Neural cell (in vitro differentiated cells): Measurements from ENCODE around the gene THRB. TPM values are rescaled to one million over a fixed set of nuclear protein-coding genes. Genes with fewer than 3 reads are reported as not detected.

ENCODE experiments used
- H2AFZ ChIP-seq: fragments of 200-600, 300-800 bp; sonication (generic), shearing (Covaris generic); 2 replicates; pipeline ENCODE4 v1.6.0; 2014; ENCODE audit warnings: low read depth, mild to moderate bottlenecking, antibody characterized with exemption, low read length, moderate library complexity
- H3F3A ChIP-seq: fragments of 200-600 bp; shearing (Covaris generic); 2 replicates; pipeline ENCODE4 v1.6.1; 2016; ENCODE audit warnings: mild to moderate bottlenecking, moderate library complexity, mixed read lengths, antibody characterized with exemption, low read length; ENCODE audit not compliant: insufficient read depth, poor library complexity, severe bottlenecking
- H3K27ac ChIP-seq: fragments of 200-600, 300-800 bp; sonication (generic), shearing (Covaris generic); 2 replicates; pipeline ENCODE4 v1.5.1; 2014; ENCODE audit warnings: mild to moderate bottlenecking, low read length, moderate library complexity
- H3K27me3 ChIP-seq: fragments of 300-800, 200-600 bp; sonication (generic), shearing (Covaris generic); 2 replicates; pipeline ENCODE4 v1.6.0; 2014; ENCODE audit warnings: mild to moderate bottlenecking, low read depth, low read length, moderate library complexity; ENCODE audit not compliant: insufficient read depth
- H3K36me3 ChIP-seq: fragments of 300-800, 200-600 bp; sonication (generic), shearing (Covaris generic); 2 replicates; pipeline ENCODE4 v1.5.1; 2014; ENCODE audit warnings: mild to moderate bottlenecking, antibody characterized with exemption, low read length, moderate library complexity; ENCODE audit not compliant: insufficient read depth
- H3K4me2 ChIP-seq: fragments of 300-800, 200-600 bp; sonication (generic), shearing (Covaris generic); 2 replicates; pipeline ENCODE4 v1.6.0; 2014; ENCODE audit warnings: mild to moderate bottlenecking, low read length
- H3K4me3 ChIP-seq: fragments of 300-800, 200-600 bp; sonication (generic), shearing (Covaris generic); 2 replicates; pipeline ENCODE4 v1.5.1; 2014; ENCODE audit warnings: mild to moderate bottlenecking, low read length, moderate library complexity
- H3K79me2 ChIP-seq: fragments of 200-600 bp; shearing (Covaris generic); replicated peaks from 2 replicates; pipeline ENCODE4 v1.6.0; 2014; ENCODE audit warnings: mild to moderate bottlenecking, low read length, moderate library complexity; ENCODE audit not compliant: insufficient read depth
- H3K9ac ChIP-seq: fragments of 300-800, 200-600 bp; sonication (generic), shearing (Covaris generic); 2 replicates; pipeline ENCODE4 v1.6.1; 2016; ENCODE audit warnings: mild to moderate bottlenecking, low read length, mixed read lengths
- H3K9me2 ChIP-seq: fragments of 200-600 bp; shearing (Covaris generic); 2 replicates; pipeline ENCODE4 v1.6.1; 2016; ENCODE audit warnings: mild to moderate bottlenecking, low read length, mixed read lengths; ENCODE audit not compliant: insufficient read depth
- H3K9me3 ChIP-seq: fragments of 200-600, 300-800 bp; sonication (generic), shearing (Covaris generic); 2 replicates; pipeline ENCODE4 v1.6.1; 2016; ENCODE audit warnings: mild to moderate bottlenecking, mixed run types, low read length, moderate library complexity, mixed read lengths
- H4K20me1 ChIP-seq: fragments of 200-600 bp; shearing (Covaris generic); 2 replicates; pipeline ENCODE4 v1.6.1; 2016; ENCODE audit warnings: mild to moderate bottlenecking, mixed run types; ENCODE audit not compliant: insufficient read depth
- EP300 ChIP-seq: fragments of 450-650 bp; conservative IDR thresholded peaks from 2 replicates; pipeline ENCODE4 v1.6.1; 2014; ENCODE audit warnings: antibody characterized with exemption, mild to moderate bottlenecking, moderate library complexity; ENCODE audit not compliant: poor library complexity, severe bottlenecking
- EZH2 ChIP-seq: fragments of 200-600, 300-800 bp; shearing (Covaris generic), sonication (generic); IDR thresholded peaks from 2 replicates; pipeline ENCODE4 v1.6.1; 2014; ENCODE audit warnings: antibody characterized with exemption, low read length, borderline replicate concordance, mild to moderate bottlenecking; ENCODE audit not compliant: insufficient read depth, poor library complexity, severe bottlenecking
- MXI1 ChIP-seq: fragments of 450-650 bp; conservative IDR thresholded peaks from 2 replicates; pipeline ENCODE4 v1.6.1; 2014; ENCODE audit warnings: antibody characterized with exemption, mild to moderate bottlenecking; ENCODE audit not compliant: poor library complexity, severe bottlenecking
- POLR2AphosphoS5 ChIP-seq: IDR thresholded peaks from 2 replicates; pipeline ENCODE4 v1.6.1; 2012
- RAD21 ChIP-seq: fragments of 450-650 bp; conservative IDR thresholded peaks from 2 replicates; pipeline ENCODE4 v1.6.1; 2014; ENCODE audit warnings: antibody characterized with exemption, mild to moderate bottlenecking, moderate library complexity
- SMC3 ChIP-seq: fragments of 450-650 bp; conservative IDR thresholded peaks from 2 replicates; pipeline ENCODE4 v1.6.1; 2014; ENCODE audit warnings: antibody characterized with exemption, mild to moderate bottlenecking, moderate library complexity; ENCODE audit not compliant: poor library complexity
- TAF1 ChIP-seq: IDR thresholded peaks from 2 replicates; pipeline ENCODE4 v1.6.1; 2012; ENCODE audit warnings: low read depth
- polyA plus RNA-seq: library from polyadenylated mRNA; depleted of rRNA; stranded (reverse); fragments of >200 nt; gene quantifications from 2 replicates; pipeline ENCODE4 v1.2.3, GENCODE V29; 2014
- TF ChIP-seq, protein P1 (sequence below): fragments of 450-650 bp; IDR thresholded peaks from 2 replicates; pipeline ENCODE4 v1.5.1; 2014; ENCODE audit warnings: antibody characterized with exemption, mild to moderate bottlenecking, moderate library complexity; ENCODE audit not compliant: poor library complexity, severe bottlenecking
- TF ChIP-seq, protein P2 (sequence below): IDR thresholded peaks from 2 replicates; pipeline ENCODE4 v1.6.1; 2012; ENCODE audit warnings: borderline replicate concordance

The THRB gene
- polyA plus RNA-seq, 1 donor from 2014 or later, result 1.7 TPM

DNA sequence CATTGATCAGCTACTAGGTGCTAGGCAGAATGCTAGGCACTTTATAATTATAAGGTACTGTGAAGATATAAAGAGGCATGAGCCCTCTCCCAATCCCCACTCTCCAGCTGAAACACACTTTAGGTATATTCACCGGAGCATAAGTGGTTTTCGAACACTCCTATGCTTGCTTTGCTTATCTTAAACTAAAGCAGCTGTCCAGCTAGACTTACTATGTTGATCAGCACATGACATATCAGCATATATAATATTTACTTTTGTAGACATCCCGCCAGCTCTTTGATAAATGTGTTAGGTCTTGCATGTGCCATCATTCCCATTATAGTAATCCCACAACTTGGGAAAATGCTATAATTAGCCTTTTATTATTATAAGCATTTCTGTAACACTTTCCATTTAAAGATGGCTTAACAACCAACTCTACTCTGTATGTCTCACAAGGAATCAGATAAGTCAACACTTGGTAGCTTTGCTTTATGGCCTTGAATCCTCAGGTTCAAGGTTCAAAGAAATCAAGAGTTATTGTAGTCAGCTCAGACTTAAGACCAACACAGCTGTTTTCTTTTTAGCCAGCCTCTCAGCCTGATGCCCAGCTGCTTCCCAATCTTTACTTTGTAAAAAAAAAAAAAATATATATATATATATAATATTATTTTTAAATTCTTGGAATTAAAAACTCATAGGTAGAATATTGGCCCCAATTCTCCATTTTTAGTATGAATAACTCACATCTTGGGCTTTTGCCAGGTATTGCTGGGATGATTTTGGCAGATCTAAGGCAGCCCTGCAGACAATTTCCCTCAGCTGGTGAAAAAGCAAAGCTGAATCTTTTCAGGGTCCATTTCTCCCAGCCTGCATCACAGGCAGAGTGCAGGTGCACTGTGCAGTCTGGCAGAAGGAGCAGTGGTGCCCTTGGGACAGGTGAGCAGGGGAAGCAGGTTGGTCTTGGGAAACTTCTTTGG, 104.2 kb downstream of the THRB start:
- Histone ChIP-seq H3K4me2 (no peak overlapping the region), H3F3A (peaks cover 6% of the 10 kb centered on the region), H3K9ac (no peak overlapping the region), H3K27ac (no peak overlapping the region), H3K9me3 (no peaks in the 10 kb centered on the region), H3K9me2 (no peaks in the 10 kb centered on the region), H2AFZ (no peak overlapping the region), H3K79me2 (no peaks in the 10 kb centered on the region), H3K4me3 (no peak overlapping the region), H3K27me3 (no peaks in the 10 kb centered on the region), H4K20me1 (no peaks in the 10 kb centered on the region), H3K36me3 (no peaks in the 10 kb centered on the region)
- TF ChIP-seq RAD21 (no peak), EZH2 (no peak), POLR2AphosphoS5 (no peak), EP300 (no peak)
- TF ChIP-seq, protein P1, sequence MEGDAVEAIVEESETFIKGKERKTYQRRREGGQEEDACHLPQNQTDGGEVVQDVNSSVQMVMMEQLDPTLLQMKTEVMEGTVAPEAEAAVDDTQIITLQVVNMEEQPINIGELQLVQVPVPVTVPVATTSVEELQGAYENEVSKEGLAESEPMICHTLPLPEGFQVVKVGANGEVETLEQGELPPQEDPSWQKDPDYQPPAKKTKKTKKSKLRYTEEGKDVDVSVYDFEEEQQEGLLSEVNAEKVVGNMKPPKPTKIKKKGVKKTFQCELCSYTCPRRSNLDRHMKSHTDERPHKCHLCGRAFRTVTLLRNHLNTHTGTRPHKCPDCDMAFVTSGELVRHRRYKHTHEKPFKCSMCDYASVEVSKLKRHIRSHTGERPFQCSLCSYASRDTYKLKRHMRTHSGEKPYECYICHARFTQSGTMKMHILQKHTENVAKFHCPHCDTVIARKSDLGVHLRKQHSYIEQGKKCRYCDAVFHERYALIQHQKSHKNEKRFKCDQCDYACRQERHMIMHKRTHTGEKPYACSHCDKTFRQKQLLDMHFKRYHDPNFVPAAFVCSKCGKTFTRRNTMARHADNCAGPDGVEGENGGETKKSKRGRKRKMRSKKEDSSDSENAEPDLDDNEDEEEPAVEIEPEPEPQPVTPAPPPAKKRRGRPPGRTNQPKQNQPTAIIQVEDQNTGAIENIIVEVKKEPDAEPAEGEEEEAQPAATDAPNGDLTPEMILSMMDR, result no peak

DNA sequence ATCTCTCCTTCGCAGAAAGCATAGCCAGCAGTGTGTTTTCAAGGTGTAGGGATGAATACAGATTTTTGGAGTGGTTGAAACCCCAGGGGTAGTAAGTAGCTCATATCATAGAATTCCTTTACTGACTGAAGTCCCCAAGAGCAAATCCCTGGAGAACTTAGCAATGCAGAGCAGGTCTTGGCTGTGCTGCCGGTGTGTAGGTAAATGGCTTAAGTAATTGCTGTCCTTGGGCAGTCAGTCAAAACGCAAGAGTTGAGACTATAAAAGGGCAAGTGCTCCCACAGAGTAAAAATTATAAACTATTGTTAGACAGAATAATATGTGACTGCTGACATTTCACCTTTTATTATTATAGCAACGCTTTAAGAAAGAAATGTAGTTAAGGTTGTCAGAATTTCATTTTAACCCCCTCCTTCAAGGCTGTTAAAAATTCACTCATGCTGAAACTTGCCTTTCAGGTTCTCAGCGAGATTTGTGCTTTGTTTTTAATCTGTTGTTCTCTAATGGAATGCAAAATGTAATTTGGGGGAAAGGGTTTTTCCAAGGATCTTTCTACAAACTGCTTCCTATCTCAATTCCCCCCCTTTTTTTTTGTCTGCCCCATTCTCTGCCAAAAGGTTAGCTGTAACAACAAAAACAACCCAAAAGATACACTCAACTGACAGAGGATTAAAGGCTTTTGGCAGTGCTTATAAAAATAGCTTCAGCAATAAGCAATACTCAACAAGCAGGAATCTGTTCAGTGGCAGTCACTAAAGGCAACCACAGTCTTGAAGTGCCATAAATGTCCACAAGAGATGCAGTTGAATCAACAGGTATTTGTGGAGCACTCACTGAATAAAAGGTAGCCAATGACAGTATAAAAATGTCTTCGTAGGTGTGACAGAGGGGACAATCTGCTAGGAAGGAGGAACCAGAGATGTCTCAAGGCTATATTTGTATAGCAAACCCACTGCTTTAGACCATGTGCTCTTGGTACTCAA, 105.3 kb downstream of the THRB start:
- Histone ChIP-seq H3K9ac (no peak overlapping the region), H3K36me3 (no peaks in the 10 kb centered on the region), H3K9me2 (no peaks in the 10 kb centered on the region), H4K20me1 (no peaks in the 10 kb centered on the region), H3K79me2 (no peaks in the 10 kb centered on the region), H3K4me3 (no peak overlapping the region), H3K4me2 (no peak overlapping the region), H3K27ac (peak overlapping the region; percentile 10), H3K9me3 (no peaks in the 10 kb centered on the region), H3F3A (peaks cover 6% of the 10 kb centered on the region), H2AFZ (no peak overlapping the region), H3K27me3 (no peaks in the 10 kb centered on the region)
- TF ChIP-seq EP300 (peak; percentile 17), MXI1 (no peak), TAF1 (no peak), SMC3 (no peak), POLR2AphosphoS5 (peak; percentile 35)
- TF ChIP-seq, protein P2, sequence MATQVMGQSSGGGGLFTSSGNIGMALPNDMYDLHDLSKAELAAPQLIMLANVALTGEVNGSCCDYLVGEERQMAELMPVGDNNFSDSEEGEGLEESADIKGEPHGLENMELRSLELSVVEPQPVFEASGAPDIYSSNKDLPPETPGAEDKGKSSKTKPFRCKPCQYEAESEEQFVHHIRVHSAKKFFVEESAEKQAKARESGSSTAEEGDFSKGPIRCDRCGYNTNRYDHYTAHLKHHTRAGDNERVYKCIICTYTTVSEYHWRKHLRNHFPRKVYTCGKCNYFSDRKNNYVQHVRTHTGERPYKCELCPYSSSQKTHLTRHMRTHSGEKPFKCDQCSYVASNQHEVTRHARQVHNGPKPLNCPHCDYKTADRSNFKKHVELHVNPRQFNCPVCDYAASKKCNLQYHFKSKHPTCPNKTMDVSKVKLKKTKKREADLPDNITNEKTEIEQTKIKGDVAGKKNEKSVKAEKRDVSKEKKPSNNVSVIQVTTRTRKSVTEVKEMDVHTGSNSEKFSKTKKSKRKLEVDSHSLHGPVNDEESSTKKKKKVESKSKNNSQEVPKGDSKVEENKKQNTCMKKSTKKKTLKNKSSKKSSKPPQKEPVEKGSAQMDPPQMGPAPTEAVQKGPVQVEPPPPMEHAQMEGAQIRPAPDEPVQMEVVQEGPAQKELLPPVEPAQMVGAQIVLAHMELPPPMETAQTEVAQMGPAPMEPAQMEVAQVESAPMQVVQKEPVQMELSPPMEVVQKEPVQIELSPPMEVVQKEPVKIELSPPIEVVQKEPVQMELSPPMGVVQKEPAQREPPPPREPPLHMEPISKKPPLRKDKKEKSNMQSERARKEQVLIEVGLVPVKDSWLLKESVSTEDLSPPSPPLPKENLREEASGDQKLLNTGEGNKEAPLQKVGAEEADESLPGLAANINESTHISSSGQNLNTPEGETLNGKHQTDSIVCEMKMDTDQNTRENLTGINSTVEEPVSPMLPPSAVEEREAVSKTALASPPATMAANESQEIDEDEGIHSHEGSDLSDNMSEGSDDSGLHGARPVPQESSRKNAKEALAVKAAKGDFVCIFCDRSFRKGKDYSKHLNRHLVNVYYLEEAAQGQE, result no peak
- TF ChIP-seq, protein P1, result no peak
